ENCODE results near the gene E2F3.

Gene E2F3

DNA sequence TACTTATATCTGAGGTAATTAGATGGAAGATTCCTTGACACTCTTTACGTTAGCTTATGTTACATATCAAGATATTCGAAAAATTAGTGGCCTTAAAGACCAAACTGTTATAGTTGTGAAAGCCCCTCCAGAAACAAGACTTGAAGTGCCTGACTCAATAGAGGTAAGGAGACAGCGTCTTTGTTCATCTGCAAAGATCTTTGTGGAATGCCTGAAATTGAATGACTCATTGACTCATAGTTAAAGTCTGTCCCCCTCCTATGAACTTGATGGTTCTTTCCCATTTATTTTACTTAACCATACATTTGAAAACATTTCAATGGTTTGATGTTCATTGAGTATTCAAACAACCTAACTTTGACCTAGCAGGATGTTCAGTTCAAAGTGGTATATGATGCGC is 85.0 kb downstream of the E2F3 start:
- in situ Hi-C loops (cut with MboI; ENCODE audit: low pct_unique_long_range_greater_than_20kb, low sequenced_read_pairs, unreplicated experiment): no loop called here
- DNase-seq (ENCODE audit: low spot score): no peak
- TF ChIP-seq, protein P1, sequence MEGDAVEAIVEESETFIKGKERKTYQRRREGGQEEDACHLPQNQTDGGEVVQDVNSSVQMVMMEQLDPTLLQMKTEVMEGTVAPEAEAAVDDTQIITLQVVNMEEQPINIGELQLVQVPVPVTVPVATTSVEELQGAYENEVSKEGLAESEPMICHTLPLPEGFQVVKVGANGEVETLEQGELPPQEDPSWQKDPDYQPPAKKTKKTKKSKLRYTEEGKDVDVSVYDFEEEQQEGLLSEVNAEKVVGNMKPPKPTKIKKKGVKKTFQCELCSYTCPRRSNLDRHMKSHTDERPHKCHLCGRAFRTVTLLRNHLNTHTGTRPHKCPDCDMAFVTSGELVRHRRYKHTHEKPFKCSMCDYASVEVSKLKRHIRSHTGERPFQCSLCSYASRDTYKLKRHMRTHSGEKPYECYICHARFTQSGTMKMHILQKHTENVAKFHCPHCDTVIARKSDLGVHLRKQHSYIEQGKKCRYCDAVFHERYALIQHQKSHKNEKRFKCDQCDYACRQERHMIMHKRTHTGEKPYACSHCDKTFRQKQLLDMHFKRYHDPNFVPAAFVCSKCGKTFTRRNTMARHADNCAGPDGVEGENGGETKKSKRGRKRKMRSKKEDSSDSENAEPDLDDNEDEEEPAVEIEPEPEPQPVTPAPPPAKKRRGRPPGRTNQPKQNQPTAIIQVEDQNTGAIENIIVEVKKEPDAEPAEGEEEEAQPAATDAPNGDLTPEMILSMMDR (IDR thresholded peaks at IDR 0.05; ENCODE audit: extremely low read depth, insufficient read depth, missing control alignments): no peak

DNA sequence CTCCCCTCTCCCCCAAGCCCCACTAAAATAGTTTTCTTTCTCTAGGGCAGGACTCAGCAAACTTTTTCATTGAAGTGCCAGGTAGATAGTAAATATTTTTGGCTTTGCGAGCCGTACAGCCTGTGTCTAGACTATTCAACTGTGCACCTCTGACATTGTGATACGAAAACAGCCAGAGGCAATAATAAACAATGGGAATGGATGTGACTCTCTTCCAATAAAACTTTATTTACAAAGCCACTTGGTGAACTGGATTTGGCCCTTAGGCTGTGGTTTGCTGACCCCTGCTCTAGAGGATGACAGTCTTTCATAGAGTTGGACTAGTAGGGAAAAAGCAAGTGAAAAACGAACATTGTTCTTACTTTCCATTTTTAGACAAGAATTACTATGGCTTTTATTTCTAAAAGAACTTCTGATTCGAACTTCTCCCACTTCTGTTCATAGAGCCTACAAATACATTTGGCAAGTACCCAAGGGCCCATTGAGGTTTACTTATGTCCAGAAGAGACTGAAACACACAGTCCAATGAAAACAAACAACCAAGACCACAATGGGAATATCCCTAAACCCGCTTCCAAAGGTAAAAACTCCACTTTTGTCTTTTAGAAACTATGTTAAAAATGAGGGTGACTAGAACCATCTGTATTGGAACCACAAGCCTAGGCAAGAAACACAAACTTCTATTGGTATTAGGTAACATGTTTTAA is 86.1 kb downstream of the E2F3 start:
- TF ChIP-seq, protein P1 (IDR thresholded peaks at IDR 0.05; ENCODE audit: extremely low read depth, insufficient read depth, missing control alignments): no peak
- DNase-seq (ENCODE audit: low spot score): no peak
- in situ Hi-C loops (cut with MboI; ENCODE audit: low pct_unique_long_range_greater_than_20kb, low sequenced_read_pairs, unreplicated experiment): no loop called here

DNA sequence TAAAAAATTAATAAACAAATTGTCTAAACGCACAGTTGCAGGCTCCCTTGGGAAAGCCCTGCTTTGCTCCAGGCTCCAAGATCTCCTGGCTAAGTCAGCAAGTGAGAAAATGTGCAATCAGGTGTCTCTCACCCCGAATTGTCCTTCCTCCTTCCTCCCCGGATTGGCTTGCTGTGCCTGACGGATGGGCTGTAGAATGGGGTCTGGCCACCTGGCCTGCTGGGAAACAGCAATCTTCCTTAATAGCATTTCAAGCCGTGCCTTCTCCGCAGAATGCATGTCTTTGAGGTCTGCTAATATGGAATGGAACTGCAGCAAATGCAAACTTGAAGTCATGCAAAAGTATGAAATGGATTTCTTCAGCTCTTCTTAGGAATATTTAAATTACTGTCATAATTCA is 88.9 kb downstream of the E2F3 start:
- in situ Hi-C loops (cut with MboI; ENCODE audit: low pct_unique_long_range_greater_than_20kb, low sequenced_read_pairs, unreplicated experiment): no loop called here
- no peak for DNase-seq (ENCODE audit: low spot score)
- TF ChIP-seq, protein P1 (IDR thresholded peaks at IDR 0.05; ENCODE audit: extremely low read depth, insufficient read depth, missing control alignments): no peak

DNA sequence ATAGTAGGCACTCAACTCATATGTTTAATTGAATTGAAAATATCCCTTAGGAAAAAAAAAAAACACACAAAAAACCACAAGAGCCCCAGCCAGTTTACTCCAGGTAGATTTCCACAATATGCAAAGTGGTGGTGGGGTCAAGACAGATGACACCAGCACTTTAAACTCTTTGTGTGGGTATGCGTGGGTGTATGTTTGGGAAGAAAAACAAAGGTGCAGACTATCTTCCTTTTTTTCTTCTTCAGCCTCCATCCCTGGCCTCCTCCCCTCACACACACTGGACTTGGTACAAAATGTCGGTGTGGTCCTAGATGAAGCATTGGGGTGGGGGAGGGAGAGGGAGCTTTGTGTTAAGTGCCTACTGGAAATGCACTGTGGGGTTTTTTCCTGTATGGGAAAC is 90.4 kb downstream of the E2F3 start:
- TF ChIP-seq, protein P1 (IDR thresholded peaks at IDR 0.05; ENCODE audit: extremely low read depth, insufficient read depth, missing control alignments): no peak
- no peak for DNase-seq (ENCODE audit: low spot score)
- in situ Hi-C loops (cut with MboI; ENCODE audit: low pct_unique_long_range_greater_than_20kb, low sequenced_read_pairs, unreplicated experiment): no loop called here

DNA sequence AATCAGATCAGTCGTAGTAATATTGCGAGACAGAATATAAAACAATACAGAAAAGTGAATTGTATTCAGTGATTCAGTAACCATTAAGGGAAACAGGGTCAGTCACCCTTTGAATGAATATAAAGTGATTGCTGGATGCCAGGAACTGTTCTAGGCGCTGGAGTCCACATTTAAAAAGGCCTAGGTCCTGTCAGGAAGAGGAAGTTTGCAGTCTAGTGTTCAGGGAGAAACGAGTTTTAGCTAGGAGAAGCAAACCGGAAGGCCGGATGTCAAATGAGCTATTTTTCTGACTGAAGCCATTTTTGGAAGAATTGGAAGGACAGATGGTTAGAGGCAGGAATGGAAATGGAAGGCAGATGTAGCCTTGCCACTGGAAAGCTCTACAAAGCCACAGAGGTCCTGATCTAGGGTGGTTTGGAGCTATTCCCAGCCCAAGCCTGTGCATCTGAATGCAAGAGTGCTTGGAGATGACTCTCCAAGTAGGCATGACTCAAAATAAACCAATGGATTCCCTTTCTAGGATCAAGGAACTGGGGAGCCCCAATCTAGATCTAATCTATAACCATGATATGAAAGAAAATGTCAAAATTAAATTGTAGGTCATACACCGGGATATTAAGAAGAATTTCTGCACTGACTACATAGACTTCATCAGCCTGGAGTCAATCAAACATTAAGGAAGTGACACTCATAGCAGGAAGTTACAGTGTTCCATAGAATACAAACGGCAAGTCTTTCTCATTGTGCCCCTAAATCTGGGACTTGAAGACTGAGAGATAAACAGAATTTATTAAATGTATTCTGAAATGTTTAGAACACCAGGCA is 95.7 kb downstream of the E2F3 start:
- in situ Hi-C loops (cut with MboI; ENCODE audit: low pct_unique_long_range_greater_than_20kb, low sequenced_read_pairs, unreplicated experiment): no loop called here
- TF ChIP-seq, protein P1 (IDR thresholded peaks at IDR 0.05; ENCODE audit: extremely low read depth, insufficient read depth, missing control alignments): no peak
- DNase-seq (ENCODE audit: low spot score): no peak

DNA sequence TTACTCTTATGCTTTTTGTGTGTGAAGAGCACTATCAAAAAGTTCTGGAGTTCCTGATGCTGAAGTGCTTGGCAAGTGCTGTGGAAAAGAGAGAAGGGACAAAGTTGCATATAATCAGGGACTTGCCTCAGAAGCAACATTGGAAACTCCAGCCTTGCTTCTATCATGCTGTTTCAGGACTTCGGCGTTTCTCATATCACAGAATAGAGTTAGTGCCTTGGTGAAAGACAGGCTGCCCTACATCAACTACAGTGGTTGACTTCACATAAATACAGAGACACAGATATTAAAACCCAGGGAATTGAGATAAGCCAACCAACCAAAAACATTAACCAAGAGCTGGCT is 96.3 kb downstream of the E2F3 start:
- TF ChIP-seq, protein P1 (IDR thresholded peaks at IDR 0.05; ENCODE audit: extremely low read depth, insufficient read depth, missing control alignments): no peak
- DNase-seq (ENCODE audit: low spot score): no peak
- in situ Hi-C loops (cut with MboI; ENCODE audit: low pct_unique_long_range_greater_than_20kb, low sequenced_read_pairs, unreplicated experiment): no loop called here

Data from GM13977 (cell line).